ENCODE results near the gene SEMA5A. TPM values are rescaled to one million over a fixed set of nuclear protein-coding genes. Genes with fewer than 3 reads are reported as not detected.

Gene SEMA5A
- total RNA-seq, 4 donors from 2014 or later = 2.4 to 129 (median 10.0) TPM

DNA sequence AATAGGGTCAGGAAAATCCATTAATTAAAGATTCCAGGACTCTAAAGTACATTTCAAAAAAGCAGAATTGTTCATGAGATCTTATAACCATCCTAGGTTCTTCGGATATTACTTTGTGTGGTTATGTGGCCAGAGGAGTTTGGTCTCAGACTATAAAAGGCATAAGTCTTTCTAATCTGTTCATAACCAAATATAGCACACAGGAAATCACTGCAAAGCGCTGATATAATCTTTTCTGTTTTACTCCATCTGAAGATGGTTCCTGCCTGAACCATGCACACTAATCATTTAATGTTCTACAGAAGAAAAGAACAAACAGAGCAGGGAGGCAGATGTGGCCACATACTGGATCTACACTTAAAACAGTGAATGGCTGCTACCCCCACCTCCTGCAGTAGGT, 182.8 kb downstream of the SEMA5A start:
- H3K9me3 ChIP-seq = no peaks in the 10 kb centered on the region
- TF ChIP-seq CTCF (IDR thresholded peaks at IDR 0.05) = no peak
- no peak for TF ChIP-seq POLR2A (IDR thresholded peaks at IDR 0.05)
- DNase-seq = no peak
- H3K4me1 ChIP-seq = no peaks in the 10 kb centered on the region
- no peaks in the 10 kb centered on the region for H3K27me3 ChIP-seq
- no peak overlapping the region for H3K4me3 ChIP-seq
- intact Hi-C loops (cut with DNase I; ENCODE audit: low total_unique reads) = no loop called here
- H3K27ac ChIP-seq = no peak overlapping the region
- no peaks in the 10 kb centered on the region for H3K36me3 ChIP-seq

- Histone ChIP-seq H3K36me3 (no peaks in the 10 kb centered on the region), H3K27ac (no peak overlapping the region), H3K4me1 (no peaks in the 10 kb centered on the region), H3K4me3 (no peak overlapping the region), H3K9me3 (no peaks in the 10 kb centered on the region), H3K27me3 (no peaks in the 10 kb centered on the region)
- DNase-seq = no peak
- TF ChIP-seq POLR2A (IDR thresholded peaks at IDR 0.05) (no peak), CTCF (IDR thresholded peaks at IDR 0.05) (no peak)
- intact Hi-C loops (cut with DNase I; ENCODE audit: low total_unique reads) = no loop called here
Observed at GRCh38 chr5:9362600-9362999, 183.3 kb downstream of the SEMA5A start.

- H3K27me3 ChIP-seq = no peaks in the 10 kb centered on the region
- H3K27ac ChIP-seq = no peak overlapping the region
- no peaks in the 10 kb centered on the region for H3K4me1 ChIP-seq
- TF ChIP-seq POLR2A (IDR thresholded peaks at IDR 0.05) (no peak), CTCF (IDR thresholded peaks at IDR 0.05) (peak; percentile 29 to 42 (median 31))
- peak; percentile 22 to 46 for DNase-seq
- H3K36me3 ChIP-seq = no peaks in the 10 kb centered on the region
- H3K9me3 ChIP-seq = no peaks in the 10 kb centered on the region
- intact Hi-C loops (cut with DNase I; ENCODE audit: low total_unique reads) = no loop called here
- H3K4me3 ChIP-seq = no peak overlapping the region
Observed at GRCh38 chr5:9361835-9362234, 184.0 kb downstream of the SEMA5A start.

DNA sequence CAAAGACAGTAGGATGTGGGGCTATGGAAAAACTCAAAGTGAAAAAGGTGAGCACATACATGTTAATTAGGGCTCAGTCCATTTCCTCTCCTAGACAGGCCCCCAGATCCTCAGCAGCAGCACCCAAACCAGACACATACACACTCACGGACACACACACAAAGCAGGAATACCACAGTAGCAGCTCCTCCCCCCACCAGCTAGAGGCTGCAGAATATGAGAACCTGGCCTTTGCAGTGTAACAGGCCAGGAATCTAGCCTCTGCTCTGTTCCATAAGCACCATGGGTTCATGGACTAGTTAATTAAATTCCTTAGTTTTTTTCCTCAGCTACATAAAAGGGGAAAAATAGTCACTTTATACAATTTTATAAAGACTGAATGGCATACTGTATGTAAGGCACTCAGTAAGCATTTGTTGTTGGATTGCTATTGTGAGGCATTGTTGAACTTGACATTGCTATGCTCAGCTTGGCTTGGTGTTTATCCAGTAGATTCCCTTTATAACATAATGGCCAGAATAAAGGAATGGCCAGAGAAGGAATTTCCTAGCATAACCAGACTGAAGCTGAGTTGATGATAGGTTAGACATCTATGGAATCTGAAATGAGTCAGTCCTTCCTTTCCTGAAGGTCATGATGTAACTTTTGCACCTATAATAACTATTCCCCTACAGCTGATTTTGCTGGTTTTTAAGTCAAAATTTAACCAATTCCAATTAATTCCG, 186.8 kb downstream of the SEMA5A start:
- no peaks in the 10 kb centered on the region for H3K4me1 ChIP-seq
- H3K36me3 ChIP-seq = no peaks in the 10 kb centered on the region
- intact Hi-C loops (cut with DNase I; ENCODE audit: low total_unique reads) = no loop called here
- TF ChIP-seq POLR2A (IDR thresholded peaks at IDR 0.05) (no peak), CTCF (IDR thresholded peaks at IDR 0.05) (no peak)
- no peaks in the 10 kb centered on the region for H3K27me3 ChIP-seq
- no peak overlapping the region for H3K4me3 ChIP-seq
- no peak overlapping the region for H3K27ac ChIP-seq
- no peak for DNase-seq
- H3K9me3 ChIP-seq = no peaks in the 10 kb centered on the region

GRCh38 chr5:9356351-9356825, 189.5 kb downstream of the SEMA5A start:
- no peaks in the 10 kb centered on the region for H3K36me3 ChIP-seq
- no peak for TF ChIP-seq CTCF (IDR thresholded peaks at IDR 0.05)
- TF ChIP-seq POLR2A (IDR thresholded peaks at IDR 0.05) = no peak
- no peaks in the 10 kb centered on the region for H3K4me1 ChIP-seq
- no peaks in the 10 kb centered on the region for H3K9me3 ChIP-seq
- H3K27ac ChIP-seq = no peak overlapping the region
- intact Hi-C loops (cut with DNase I; ENCODE audit: low total_unique reads) = no loop called here
- H3K4me3 ChIP-seq = no peak overlapping the region
- H3K27me3 ChIP-seq = no peaks in the 10 kb centered on the region
- DNase-seq = no peak

All from uterus (tissue), 4 donors.